Measurements from ENCODE around the gene HMCN2.

- TF ChIP-seq, protein P1, sequence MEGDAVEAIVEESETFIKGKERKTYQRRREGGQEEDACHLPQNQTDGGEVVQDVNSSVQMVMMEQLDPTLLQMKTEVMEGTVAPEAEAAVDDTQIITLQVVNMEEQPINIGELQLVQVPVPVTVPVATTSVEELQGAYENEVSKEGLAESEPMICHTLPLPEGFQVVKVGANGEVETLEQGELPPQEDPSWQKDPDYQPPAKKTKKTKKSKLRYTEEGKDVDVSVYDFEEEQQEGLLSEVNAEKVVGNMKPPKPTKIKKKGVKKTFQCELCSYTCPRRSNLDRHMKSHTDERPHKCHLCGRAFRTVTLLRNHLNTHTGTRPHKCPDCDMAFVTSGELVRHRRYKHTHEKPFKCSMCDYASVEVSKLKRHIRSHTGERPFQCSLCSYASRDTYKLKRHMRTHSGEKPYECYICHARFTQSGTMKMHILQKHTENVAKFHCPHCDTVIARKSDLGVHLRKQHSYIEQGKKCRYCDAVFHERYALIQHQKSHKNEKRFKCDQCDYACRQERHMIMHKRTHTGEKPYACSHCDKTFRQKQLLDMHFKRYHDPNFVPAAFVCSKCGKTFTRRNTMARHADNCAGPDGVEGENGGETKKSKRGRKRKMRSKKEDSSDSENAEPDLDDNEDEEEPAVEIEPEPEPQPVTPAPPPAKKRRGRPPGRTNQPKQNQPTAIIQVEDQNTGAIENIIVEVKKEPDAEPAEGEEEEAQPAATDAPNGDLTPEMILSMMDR (IDR thresholded peaks at IDR 0.05; ENCODE audit: extremely low read depth in 1 of 2, insufficient read depth in 1 of 2, low read depth in 1 of 2, low read length in 2 of 2) = no peak
- TF ChIP-seq POLR2A (IDR thresholded peaks at IDR 0.05; ENCODE audit: low read depth, low read length) (no peak), EZH2 (IDR thresholded peaks at IDR 0.05; ENCODE audit: borderline replicate concordance, low read depth, low read length, severe bottlenecking) (no peak), POLR2AphosphoS5 (IDR thresholded peaks at IDR 0.05; ENCODE audit: insufficient read depth, low read depth, low read length) (no peak), GATA2 (IDR thresholded peaks at IDR 0.05; ENCODE audit: insufficient read depth, insufficient read length, low read depth, low read length) (no peak), JUN (IDR thresholded peaks at IDR 0.05; ENCODE audit: borderline replicate concordance, insufficient read depth, insufficient read length, low read depth) (no peak), FOS (IDR thresholded peaks at IDR 0.05; ENCODE audit: borderline replicate concordance, insufficient read depth, low read length) (no peak), MYC (IDR thresholded peaks at IDR 0.05; ENCODE audit: low read depth, low read length) (no peak)
- TF ChIP-seq, protein P2, sequence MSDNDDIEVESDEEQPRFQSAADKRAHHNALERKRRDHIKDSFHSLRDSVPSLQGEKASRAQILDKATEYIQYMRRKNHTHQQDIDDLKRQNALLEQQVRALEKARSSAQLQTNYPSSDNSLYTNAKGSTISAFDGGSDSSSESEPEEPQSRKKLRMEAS (IDR thresholded peaks at IDR 0.05; ENCODE audit: insufficient read depth, insufficient read length) = no peak
Measured at GRCh38 chr9:130333041-130333711, 67.6 kb downstream of the HMCN2 start.
